Calu3 (cell line): ENCODE measurements around the gene ALG1L2. TPM values are rescaled to one million over a fixed set of nuclear protein-coding genes. Genes with fewer than 3 reads are reported as not detected.
"Not testable (repeated sequence)": the region's sequence is repeated elsewhere in the genome, so short reads cannot be mapped to it uniquely, and the experiment has no call there.

Experiments
- BruUV-seq: library from RNA; stranded (reverse); fragments of 400-500 nt; replicated peaks from 2 replicates; lab custom pipeline; 2021; lab: Mats Ljungman, UMichigan
- CTCF ChIA-PET: fragments of 300-600 bp; sonication (Branson Sonifier 250); formaldehyde crosslinking; loops from one replicate; lab custom pipeline; 2022; ENCODE audit warnings: antibody characterized with exemption; lab: Charles Lee
- DNase-seq: peaks from one replicate; pipeline ENCODE4 v3.0.0; 2022
- H3K27ac Mint-ChIP-seq: one replicate; pipeline ENCODE4 v1.8.0; 2022; ENCODE audit warnings: mixed read lengths; ENCODE audit not compliant: unreplicated experiment
- H3K27me3 Mint-ChIP-seq: one replicate; pipeline ENCODE4 v1.8.0; 2022; ENCODE audit warnings: mixed read lengths; ENCODE audit not compliant: unreplicated experiment
- H3K36me3 Mint-ChIP-seq: one replicate; pipeline ENCODE4 v1.8.0; 2022; ENCODE audit warnings: mild to moderate bottlenecking, moderate library complexity, mixed read lengths; ENCODE audit not compliant: insufficient read depth, unreplicated experiment
- H3K4me1 Mint-ChIP-seq: one replicate; pipeline ENCODE4 v1.8.0; 2022; ENCODE audit warnings: mild to moderate bottlenecking, low read depth, mixed read lengths; ENCODE audit not compliant: unreplicated experiment
- H3K4me3 Mint-ChIP-seq: one replicate; pipeline ENCODE4 v1.8.0; 2022; ENCODE audit warnings: mild to moderate bottlenecking, low read depth, moderate library complexity, mixed read lengths; ENCODE audit not compliant: unreplicated experiment
- H3K9me3 Mint-ChIP-seq: one replicate; pipeline ENCODE4 v1.8.0; 2022; ENCODE audit warnings: low read depth, mixed read lengths; ENCODE audit not compliant: unreplicated experiment
- intact Hi-C: fragments of 100-400 bp; cut with micrococcal nuclease; formaldehyde crosslinking; loops from one replicate; pipeline ENCODE4 v1.10.0; 2022; ENCODE audit not compliant: unreplicated experiment
- total RNA-seq: library from RNA; stranded (reverse); gene quantifications from 2 replicates; pipeline ENCODE4 v1.2.3, GENCODE V29; 2022
- TF ChIP-seq, protein P1 (sequence below): fragments of 200-600 bp; IDR thresholded peaks from one replicate; pipeline ENCODE4 v1.8.0; 2022; ENCODE audit warnings: antibody characterized with exemption; ENCODE audit not compliant: unreplicated experiment

Gene ALG1L2
- total RNA-seq, 1 experiment from 2014 or later: 2.0 TPM

DNA sequence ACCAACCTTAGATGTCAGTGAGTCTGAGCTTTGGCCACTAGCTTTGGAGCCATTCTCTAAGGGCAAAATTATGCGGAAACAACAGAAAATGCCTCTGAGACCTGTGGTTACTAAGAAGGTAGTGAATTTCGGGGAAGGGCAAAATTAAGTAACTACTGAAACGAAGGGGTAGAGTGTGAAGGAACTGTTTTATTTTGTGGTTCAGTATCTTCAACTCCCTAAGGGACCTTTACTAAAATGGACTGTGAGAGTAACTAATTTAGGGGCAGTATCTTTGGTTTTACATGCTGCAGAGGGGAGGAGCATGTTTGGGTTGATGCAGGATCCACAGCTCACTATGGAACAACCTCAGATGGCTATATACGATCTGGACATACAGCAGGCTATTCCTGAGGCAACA lies 8.0 kb upstream of the ALG1L2 start:
- Mint-ChIP-seq H3K27ac (no peak overlapping the region), H3K4me1 (no peaks in the 10 kb centered on the region), H3K36me3 (no peaks in the 10 kb centered on the region), H3K27me3 (peaks cover 13% of the 10 kb centered on the region), H3K4me3 (no peak overlapping the region), H3K9me3 (no peaks in the 10 kb centered on the region)
- TF ChIP-seq, protein P1, sequence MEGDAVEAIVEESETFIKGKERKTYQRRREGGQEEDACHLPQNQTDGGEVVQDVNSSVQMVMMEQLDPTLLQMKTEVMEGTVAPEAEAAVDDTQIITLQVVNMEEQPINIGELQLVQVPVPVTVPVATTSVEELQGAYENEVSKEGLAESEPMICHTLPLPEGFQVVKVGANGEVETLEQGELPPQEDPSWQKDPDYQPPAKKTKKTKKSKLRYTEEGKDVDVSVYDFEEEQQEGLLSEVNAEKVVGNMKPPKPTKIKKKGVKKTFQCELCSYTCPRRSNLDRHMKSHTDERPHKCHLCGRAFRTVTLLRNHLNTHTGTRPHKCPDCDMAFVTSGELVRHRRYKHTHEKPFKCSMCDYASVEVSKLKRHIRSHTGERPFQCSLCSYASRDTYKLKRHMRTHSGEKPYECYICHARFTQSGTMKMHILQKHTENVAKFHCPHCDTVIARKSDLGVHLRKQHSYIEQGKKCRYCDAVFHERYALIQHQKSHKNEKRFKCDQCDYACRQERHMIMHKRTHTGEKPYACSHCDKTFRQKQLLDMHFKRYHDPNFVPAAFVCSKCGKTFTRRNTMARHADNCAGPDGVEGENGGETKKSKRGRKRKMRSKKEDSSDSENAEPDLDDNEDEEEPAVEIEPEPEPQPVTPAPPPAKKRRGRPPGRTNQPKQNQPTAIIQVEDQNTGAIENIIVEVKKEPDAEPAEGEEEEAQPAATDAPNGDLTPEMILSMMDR: no peak
- intact Hi-C loops: no loop called here
- no peak for DNase-seq
- BruUV-seq: no TSS peak
- CTCF ChIA-PET: no interaction called here

DNA sequence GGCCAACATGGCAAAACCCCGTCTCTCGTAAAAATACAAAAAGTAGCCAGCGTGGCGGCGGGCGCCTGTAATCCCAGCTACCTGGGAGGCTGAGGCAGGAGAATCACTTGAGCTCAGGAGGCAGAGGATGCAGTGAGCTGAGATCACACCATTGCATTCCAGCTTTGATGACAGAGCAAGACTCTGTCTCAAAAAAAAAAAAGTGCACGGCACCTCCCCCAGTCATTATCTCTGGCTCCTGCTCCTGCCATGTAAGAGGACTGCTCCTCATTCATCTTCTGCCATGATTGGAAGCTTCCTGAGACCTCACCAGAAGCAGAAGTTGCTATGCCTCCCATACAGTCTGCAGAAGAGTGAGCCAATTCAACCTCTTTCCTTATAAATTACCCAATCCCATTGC lies 4.0 kb upstream of the ALG1L2 start:
- CTCF ChIA-PET: no interaction called here
- DNase-seq: no peak
- peaks cover 17% of the 10 kb centered on the region for H3K27me3 Mint-ChIP-seq
- H3K4me1 Mint-ChIP-seq: no peaks in the 10 kb centered on the region
- no peaks in the 10 kb centered on the region for H3K36me3 Mint-ChIP-seq
- no TSS peak for BruUV-seq
- no peak overlapping the region for H3K4me3 Mint-ChIP-seq
- TF ChIP-seq, protein P1: no peak
- intact Hi-C loops: no loop called here
- H3K27ac Mint-ChIP-seq: no peak overlapping the region
- peaks cover 2% of the 10 kb centered on the region for H3K9me3 Mint-ChIP-seq

DNA sequence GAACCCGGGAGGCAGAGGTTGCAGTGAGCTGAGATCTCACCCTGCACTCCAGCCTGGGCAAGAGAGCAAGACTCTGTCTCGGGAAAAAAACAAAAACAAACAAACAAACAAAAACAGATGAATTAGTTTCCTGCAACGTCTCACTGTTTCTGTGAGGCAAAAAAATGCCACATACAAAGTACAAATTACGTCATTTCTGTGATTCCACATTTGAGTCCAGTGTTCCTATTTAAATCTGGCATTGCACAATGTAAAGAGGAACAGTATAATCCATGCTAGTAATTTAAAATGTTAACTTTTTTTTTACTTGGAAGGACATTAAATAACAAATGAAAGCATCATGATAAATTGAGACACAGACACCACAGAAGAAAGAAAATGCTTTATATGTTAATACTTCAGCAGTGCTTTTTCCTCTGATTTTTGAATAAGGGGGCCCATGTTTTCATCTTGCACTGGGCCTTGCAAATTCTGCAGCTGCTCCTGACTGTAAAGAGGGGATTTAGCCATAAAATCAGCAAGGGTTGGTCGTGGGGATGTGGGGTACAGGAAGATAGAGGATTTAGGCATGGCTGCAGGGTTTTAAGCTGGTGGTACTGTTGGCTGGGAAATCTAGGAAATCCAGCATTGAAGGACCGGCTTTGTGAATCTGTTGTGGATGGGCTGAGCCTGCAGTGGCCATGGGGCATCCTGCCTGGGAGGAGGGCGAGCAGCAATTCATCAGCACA lies 1.9 kb downstream of the ALG1L2 start:
- DNase-seq, CTCF ChIA-PET, H3K4me3 Mint-ChIP-seq, H3K4me1 Mint-ChIP-seq, H3K36me3 Mint-ChIP-seq, H3K9me3 Mint-ChIP-seq, H3K27me3 Mint-ChIP-seq, intact Hi-C loops, BruUV-seq, H3K27ac Mint-ChIP-seq: not testable (repeated sequence)

DNA sequence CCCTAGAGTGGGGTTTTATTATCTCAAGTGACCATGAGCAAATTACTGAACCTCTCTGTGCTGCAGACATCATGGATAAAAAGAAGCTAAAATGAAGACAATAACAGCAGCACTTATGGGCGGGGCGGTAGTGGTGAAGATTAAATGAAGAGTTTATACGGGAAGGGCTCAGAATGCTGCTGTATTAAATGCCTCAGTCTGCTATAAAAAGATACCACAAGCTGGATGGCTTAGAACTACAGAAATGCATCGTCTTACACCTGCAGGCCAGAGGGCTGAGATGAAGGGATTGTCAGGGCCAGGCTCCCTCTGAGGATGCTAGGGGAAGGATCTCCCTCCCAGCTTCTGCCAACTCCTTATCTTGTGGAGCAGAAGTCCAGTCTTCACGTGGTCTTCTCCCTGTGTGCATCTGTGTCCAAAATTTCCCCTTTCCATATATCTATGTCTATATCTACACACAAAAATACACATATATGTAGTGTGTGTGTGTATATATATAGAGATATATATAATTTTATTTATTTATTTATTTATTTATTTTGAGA lies 2.9 kb downstream of the ALG1L2 start:
- no TSS peak for BruUV-seq
- H3K27ac Mint-ChIP-seq: no peak overlapping the region
- no peaks in the 10 kb centered on the region for H3K4me1 Mint-ChIP-seq
- H3K27me3 Mint-ChIP-seq: peaks cover 9% of the 10 kb centered on the region
- CTCF ChIA-PET: no interaction called here
- intact Hi-C loops: no loop called here
- H3K4me3 Mint-ChIP-seq: no peak overlapping the region
- H3K36me3 Mint-ChIP-seq: no peaks in the 10 kb centered on the region
- peaks cover 2% of the 10 kb centered on the region for H3K9me3 Mint-ChIP-seq
- no peak for DNase-seq
- TF ChIP-seq, protein P1: no peak

DNA sequence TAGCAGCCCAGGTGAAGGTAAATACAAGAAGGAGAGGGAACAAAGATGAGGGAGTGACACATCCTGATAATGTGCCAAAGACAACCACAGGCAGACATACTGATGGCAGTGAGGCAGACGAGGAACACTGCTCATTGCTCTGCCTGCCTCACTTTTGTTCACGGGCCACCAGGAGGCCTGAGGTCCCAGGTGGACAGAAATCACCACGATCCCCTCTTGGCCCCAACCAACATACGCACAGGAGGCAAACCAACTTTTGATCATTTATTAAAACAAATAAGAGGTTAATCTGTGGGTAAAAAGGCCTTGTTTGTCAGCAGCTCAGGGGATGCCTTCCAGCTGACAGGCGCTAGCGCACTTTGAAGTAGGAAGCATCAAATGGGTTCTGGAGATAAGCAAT lies 4.2 kb downstream of the ALG1L2 start:
- BruUV-seq: no TSS peak
- Mint-ChIP-seq H3K4me3 (no peak overlapping the region), H3K27ac (no peak overlapping the region), H3K9me3 (peaks cover 2% of the 10 kb centered on the region), H3K4me1 (no peaks in the 10 kb centered on the region), H3K36me3 (no peaks in the 10 kb centered on the region), H3K27me3 (peaks cover 9% of the 10 kb centered on the region)
- intact Hi-C loops: no loop called here
- TF ChIP-seq, protein P1: no peak
- CTCF ChIA-PET: no interaction called here
- DNase-seq: no peak

DNA sequence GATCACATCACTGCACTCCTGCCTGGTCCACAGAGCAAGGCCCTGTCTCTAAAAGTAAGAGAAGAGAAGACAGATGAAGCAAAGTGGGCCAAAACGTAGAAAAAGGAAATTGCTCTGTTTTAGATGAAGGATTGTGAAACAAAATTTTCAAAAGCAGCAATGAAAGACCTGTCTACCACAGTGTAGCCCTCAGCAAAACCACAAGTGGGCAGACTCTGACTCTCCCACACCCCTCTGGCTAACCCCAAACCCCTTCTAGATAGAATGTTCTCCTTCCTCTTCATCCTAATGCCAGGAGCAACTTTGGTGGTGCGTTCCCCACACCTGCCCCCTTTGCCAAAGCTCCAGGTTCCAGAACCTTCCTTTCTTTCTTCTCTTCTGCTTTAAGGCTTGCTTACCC lies 5.0 kb downstream of the ALG1L2 start:
- H3K4me1 Mint-ChIP-seq, DNase-seq, H3K27me3 Mint-ChIP-seq, H3K9me3 Mint-ChIP-seq, CTCF ChIA-PET, BruUV-seq, H3K4me3 Mint-ChIP-seq, intact Hi-C loops, H3K27ac Mint-ChIP-seq, H3K36me3 Mint-ChIP-seq: not testable (repeated sequence)
